ENCODE measurements around the gene SLC22A6.

Gene SLC22A6

GRCh38 chr11:62931499-62932278 lies 53.1 kb downstream of the SLC22A6 start:
- DNase-seq: no peak

DNA sequence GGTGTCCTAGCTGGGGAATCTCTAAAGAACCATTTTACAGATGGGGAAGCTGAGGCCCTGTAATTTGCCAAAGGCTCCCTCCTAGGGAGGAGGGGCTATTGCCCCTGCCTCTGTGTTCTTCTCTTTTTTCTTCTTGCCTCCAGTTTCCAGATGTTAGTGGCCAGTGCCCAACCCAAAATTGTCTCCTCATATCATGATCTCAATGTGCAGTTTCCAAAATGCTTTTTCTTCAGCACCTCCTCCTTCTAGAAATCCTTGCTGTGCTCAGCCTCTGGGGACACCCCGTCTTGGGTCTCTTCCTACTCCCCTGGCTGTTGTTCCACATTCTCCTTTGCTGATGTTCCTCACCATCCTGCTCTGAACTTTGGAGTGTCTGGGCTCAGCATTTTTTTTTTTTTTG lies 54.1 kb downstream of the SLC22A6 start:
- DNase-seq: no peak

GRCh38 chr11:62930157-62930556 lies 54.6 kb downstream of the SLC22A6 start:
- DNase-seq: no peak

DNA sequence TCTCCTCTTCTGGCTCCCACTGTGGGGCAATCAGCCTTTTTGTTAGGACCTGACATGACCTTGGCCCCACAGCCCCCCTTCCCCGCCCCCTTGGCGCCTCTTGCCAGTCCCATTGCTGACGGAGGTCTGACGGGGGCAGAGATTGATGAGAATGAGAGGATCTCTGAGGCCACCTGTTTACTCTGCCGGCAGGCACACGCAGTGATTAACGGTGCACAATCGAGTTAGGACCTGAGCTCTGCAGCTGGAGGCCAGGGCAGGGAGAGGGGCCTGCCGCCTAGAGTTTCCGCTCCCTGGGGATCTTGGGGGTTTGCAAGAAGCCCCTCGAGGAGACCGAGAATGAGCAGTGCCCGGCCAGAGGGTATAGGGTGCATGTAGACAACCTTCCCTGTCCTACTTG lies 56.8 kb downstream of the SLC22A6 start:
- no peak for DNase-seq

DNA sequence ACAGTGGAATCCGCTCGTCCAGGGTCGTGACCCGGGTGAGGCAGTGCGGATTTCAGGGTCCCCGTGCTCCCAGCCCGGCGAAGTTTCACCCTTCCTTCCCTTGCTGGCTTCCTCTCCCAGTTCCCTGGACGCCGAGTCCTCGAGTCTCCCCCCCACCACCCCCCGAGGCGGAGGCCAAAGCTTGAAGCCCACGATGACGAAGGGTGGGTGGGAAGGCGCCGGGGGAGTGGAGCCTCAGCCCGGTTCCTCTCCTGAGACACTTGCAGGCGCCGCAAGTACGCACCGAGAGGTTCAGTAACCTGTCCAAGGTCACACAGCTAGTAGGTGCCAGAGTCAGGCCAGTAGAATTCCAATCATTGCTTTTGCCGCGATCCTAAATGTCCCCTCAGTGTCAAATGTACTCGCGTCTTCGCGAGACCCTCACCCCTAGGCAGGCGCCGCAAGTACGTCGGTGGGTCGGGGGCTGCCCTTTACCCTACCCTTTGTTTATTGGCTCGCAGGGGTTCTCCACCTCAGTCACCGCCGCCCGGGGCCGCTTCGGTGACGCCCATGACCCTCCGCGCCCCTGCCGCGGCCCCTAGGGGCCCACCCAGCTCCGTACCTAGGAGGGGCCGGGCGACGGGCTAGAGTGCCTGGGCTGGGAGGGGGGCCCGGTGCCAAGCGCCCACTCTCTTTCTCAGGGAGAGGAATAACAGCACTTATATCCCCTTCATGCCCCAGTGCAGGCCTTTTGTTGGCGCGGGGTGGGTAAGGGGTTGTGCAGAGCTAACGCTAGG lies 57.9 kb downstream of the SLC22A6 start:
- no peak for DNase-seq

Data from C1 segment of cervical spinal cord (tissue), 14 donors.